Testis (tissue), 3 donors: ENCODE data around the gene HELZ. TPM values are rescaled to one million over a fixed set of nuclear protein-coding genes. Genes with fewer than 3 reads are reported as not detected.

Source experiments
- DNase-seq: peaks from one replicate; pipeline ENCODE4 v3.0.0-alpha.2; 2019
- H3K27ac ChIP-seq, 2 donors: fragments of 200-600 bp; sonication (generic); one replicate each; pipeline ENCODE4 v1.5.1; 2019
- H3K27me3 ChIP-seq: fragments of 200-600 bp; sonication (generic); one replicate; pipeline ENCODE4 v1.5.1; 2019
- H3K36me3 ChIP-seq: fragments of 200-600 bp; sonication (generic); one replicate; pipeline ENCODE4 v1.5.1; 2017; ENCODE audit warnings: low read depth; ENCODE audit errors: missing control alignments
- H3K4me1 ChIP-seq: fragments of 200-600 bp; sonication (generic); one replicate; pipeline ENCODE4 v1.5.1; 2019
- H3K4me3 ChIP-seq, 2 donors: fragments of 200-600 bp; sonication (generic); one replicate each; pipeline ENCODE4 v1.5.1; 2017 to 2019
- H3K9me3 ChIP-seq: fragments of 200-600 bp; sonication (generic); one replicate; pipeline ENCODE4 v1.5.1; 2017
- POLR2A ChIP-seq: fragments of 450-650 bp; IDR thresholded peaks from one replicate; pipeline ENCODE4 v1.6.1; 2017; ENCODE audit warnings: antibody characterized with exemption, mild to moderate bottlenecking, moderate library complexity
- WGBS, 2 donors: methylation state at CpG; one replicate each; pipeline ENCODE4 v1.1.5; 2018; 5-methylcytosine and 5-hydroxymethylcytosine counted together
- intact Hi-C: fragments of 100-400 bp; cut with DNase I; formaldehyde crosslinking; loops from one replicate; pipeline ENCODE4 v1.15.1; 2023; ENCODE audit warnings: low total_unique reads
- polyA plus RNA-seq: library from polyadenylated mRNA; stranded (reverse); fragments of 350-450 nt; fragmentation: Illumina TruSeq; extraction: RNeasy Lipid Tissue Mini Kit (QIAGEN cat#74804); gene quantifications from one replicate; pipeline ENCODE4 v1.2.3, GENCODE V29; 2014; ENCODE audit warnings: low read depth, low replicate concordance; ENCODE audit not compliant: insufficient read depth
- total RNA-seq, 2 donors: library from RNA; depleted of rRNA; stranded (reverse); fragments of >200 nt; gene quantifications; one replicate each; pipeline ENCODE4 v1.2.3, GENCODE V29; 2016
- TF ChIP-seq, protein P1 (sequence below), 3 experiments: fragments of 450-650 bp in 2 of 3; fragments of 200-600 bp in 1 of 3; sonication (generic) in 1 of 3; IDR thresholded peaks; one replicate each; pipeline ENCODE4 v1.5.1; 2016 to 2019; ENCODE audit warnings: antibody characterized with exemption in 3 of 3, mild to moderate bottlenecking in 2 of 3, moderate library complexity in 1 of 3

Gene HELZ
- total and polyA plus RNA-seq, 3 donors from 2014 or later: 26.2 to 154 (median 142) TPM

DNA sequence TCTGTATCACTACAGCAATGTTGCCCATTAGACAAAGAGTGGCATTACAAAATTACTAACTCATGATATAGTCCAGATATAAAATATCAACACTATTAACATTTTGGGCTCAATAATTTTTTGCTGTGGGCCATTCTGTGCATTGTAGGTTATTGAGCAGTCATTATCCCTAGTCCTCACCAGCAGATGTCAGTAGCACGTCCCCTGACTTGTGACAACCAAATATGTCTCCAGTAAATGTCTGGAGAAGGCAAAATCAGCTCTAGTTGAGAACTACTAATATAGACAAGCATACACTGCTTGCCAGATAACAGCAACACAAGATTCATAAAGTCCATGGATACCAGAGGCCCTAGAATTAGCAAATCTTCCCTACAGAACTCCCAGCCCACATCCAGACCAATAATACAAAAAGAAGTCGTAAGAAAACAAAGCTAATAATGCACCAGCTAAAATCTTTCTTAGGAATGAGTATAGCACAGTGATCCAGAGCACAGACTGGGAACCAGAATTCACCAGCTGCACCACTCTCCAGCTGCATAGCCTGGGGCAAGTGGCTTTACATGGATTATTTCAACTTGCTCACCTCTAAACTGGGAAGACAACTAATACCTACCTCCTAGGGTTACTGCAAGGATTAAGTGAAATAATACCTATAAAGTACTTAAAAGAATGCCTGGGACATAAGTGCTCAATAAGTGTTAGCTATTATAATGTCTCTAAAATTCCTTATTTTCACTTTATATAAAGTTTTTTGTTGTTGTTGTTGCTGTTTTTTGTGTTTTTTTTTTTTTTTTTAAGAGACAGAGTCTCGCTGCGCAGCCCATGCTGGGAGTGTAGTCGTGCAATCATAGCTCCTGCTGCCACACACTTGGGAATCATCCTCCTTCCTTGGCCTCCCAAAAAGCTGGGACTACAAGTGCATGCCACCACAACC, 23.7 kb downstream of the HELZ start:
- Histone ChIP-seq H3K27ac (no peak overlapping the region), H3K36me3 (no peaks in the 10 kb centered on the region), H3K27me3 (no peaks in the 10 kb centered on the region), H3K9me3 (no peaks in the 10 kb centered on the region), H3K4me1 (peaks cover 6% of the 10 kb centered on the region), H3K4me3 (no peak overlapping the region)
- DNase-seq: peak; percentile 48
- no peak for TF ChIP-seq POLR2A
- TF ChIP-seq, protein P1, sequence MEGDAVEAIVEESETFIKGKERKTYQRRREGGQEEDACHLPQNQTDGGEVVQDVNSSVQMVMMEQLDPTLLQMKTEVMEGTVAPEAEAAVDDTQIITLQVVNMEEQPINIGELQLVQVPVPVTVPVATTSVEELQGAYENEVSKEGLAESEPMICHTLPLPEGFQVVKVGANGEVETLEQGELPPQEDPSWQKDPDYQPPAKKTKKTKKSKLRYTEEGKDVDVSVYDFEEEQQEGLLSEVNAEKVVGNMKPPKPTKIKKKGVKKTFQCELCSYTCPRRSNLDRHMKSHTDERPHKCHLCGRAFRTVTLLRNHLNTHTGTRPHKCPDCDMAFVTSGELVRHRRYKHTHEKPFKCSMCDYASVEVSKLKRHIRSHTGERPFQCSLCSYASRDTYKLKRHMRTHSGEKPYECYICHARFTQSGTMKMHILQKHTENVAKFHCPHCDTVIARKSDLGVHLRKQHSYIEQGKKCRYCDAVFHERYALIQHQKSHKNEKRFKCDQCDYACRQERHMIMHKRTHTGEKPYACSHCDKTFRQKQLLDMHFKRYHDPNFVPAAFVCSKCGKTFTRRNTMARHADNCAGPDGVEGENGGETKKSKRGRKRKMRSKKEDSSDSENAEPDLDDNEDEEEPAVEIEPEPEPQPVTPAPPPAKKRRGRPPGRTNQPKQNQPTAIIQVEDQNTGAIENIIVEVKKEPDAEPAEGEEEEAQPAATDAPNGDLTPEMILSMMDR (IDR thresholded peaks at IDR 0.05): peak; percentile 42 to 45 (median 42)
- 82 to 83% methylated on average over 5 of the region's 5 CpGs for WGBS, 2 donors
- intact Hi-C loops: no loop called here

DNA sequence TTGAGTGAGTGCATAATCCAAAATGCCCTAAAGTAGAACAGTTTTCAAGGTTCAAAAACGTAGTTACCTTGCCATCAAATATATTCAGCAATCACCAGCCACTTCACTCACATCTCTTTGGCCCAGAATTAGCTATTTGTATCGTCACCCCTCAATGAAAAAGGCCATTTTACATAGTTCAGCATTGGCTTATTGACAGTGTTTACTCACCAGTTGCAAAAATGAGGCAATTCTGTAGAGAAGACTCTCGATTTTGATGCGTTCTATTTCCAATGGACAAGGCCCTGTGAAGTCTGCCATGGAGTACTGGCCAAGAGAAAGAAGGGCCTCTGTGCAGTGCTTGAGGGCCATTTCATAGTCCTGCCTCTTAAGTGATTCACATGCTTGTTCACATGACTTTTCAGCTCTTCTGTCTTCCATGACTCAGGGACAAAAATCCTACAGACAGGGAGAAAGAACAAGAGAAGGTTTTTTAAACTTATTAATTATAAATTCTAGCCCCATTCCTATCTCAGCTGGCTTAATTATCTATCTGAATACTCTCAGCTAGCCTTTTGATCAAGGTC, 26.5 kb downstream of the HELZ start:
- Histone ChIP-seq H3K4me3 (no peak overlapping the region), H3K9me3 (no peaks in the 10 kb centered on the region), H3K27me3 (no peaks in the 10 kb centered on the region), H3K27ac (no peak overlapping the region), H3K4me1 (peaks cover 6% of the 10 kb centered on the region), H3K36me3 (no peaks in the 10 kb centered on the region)
- intact Hi-C loops: no loop called here
- no peak for DNase-seq
- TF ChIP-seq POLR2A: no peak
- TF ChIP-seq, protein P1 (IDR thresholded peaks at IDR 0.05): no peak
- 92 to 93% methylated on average over 4 of the region's 4 CpGs for WGBS, 2 donors

DNA sequence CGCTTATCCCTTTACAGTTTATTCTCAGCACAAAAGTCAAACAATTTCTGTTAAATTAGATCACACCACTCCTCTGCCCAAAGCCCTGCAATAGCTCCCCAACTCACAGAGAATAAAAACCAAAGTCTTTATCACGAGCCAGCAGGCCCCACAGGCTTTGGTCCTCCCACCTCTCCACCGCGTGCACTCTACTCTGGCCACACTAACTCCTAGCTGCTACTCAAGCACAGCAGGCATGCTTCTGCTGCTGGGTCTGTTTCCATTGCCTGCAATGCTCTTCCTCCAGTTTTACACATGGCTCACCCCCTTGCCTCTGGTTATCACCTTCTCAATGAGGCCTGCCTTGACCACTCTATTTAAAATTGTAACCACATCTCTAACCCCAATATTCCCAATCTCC, 27.6 kb downstream of the HELZ start:
- Histone ChIP-seq H3K36me3 (no peaks in the 10 kb centered on the region), H3K9me3 (no peaks in the 10 kb centered on the region), H3K4me1 (peaks cover 6% of the 10 kb centered on the region), H3K27ac (no peak overlapping the region), H3K27me3 (no peaks in the 10 kb centered on the region), H3K4me3 (no peak overlapping the region)
- intact Hi-C loops: no loop called here
- TF ChIP-seq, protein P1 (IDR thresholded peaks at IDR 0.05): no peak
- TF ChIP-seq POLR2A: no peak
- DNase-seq: no peak
- 72 to 91% methylated on average over 4 of the region's 4 CpGs for WGBS, 2 donors

DNA sequence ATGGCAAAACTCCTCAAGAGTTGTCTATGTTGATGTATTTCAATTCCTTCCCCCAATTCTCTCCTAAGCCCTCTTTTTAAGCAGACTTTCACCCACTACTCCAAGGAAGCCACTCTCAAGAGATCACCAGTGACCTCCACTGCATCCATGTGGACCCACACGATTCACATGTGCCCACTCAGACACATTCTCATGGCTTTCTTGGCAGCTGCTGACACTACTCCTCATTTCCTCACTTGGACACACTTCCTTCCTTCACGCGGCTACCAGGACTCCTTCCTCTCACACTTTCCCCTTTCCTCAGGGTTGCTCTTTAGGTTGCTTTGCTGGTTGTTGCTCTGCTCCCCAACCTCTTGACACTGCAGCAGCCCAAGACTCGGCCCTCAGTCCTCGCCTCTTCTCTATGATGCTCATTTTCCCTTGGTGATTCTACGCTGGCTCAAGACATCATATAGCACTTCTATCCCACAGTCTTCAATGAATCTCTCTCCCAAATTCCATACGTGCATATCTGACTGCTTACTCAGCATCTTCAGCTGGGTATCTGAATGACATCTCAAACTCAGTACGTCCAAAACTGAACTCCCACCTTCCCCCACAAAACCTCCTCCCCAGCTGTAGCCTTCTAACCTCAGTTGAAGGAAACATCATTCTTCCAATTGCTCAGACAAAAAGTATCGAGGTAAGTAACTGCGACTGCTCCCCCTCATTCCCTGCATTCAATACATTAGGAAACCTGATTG, 28.2 kb downstream of the HELZ start:
- Histone ChIP-seq H3K4me1 (peaks cover 6% of the 10 kb centered on the region), H3K27me3 (no peaks in the 10 kb centered on the region), H3K36me3 (no peaks in the 10 kb centered on the region), H3K4me3 (no peak overlapping the region), H3K27ac (no peak overlapping the region), H3K9me3 (no peaks in the 10 kb centered on the region)
- intact Hi-C loops: no loop called here
- 71 to 80% methylated on average over 10 of the region's 10 CpGs for WGBS, 2 donors
- no peak for DNase-seq
- TF ChIP-seq, protein P1 (IDR thresholded peaks at IDR 0.05): no peak
- no peak for TF ChIP-seq POLR2A
